ENCODE data around the gene FAM177A1.

Gene FAM177A1

DNA sequence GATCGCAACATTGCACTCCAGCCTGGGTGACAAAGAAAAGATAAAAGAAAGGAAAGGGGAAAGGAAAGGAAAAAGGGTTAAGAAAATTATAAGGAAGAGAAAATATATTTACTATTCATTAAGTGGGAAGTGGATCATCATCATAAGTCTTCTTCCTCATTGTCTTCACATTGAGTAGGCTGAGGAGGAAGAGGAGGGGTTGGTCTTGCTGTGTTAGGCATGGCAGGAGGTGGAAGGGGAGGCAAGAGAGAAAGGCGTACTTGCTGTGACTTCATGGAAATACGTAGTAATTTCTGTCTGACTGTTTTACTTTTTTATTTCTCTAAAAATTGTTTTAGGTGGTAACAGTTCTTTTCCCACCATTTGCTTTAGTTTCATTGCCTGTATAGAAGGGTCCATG lies 26.2 kb downstream of the FAM177A1 start:
- no peak overlapping the region for H3K14ac ChIP-seq (ENCODE audit: low read length)
- H4K8ac ChIP-seq (ENCODE audit: low read depth, low read length): no peak overlapping the region
- H4K12ac ChIP-seq (ENCODE audit: low read depth, low read length): no peak overlapping the region
- no peaks in the 10 kb centered on the region for H3K4me1 ChIP-seq (ENCODE audit: control insufficient read depth in 1 of 2, insufficient read depth in 2 of 2, low read length in 2 of 2)
- no peaks in the 10 kb centered on the region for H3K79me2 ChIP-seq (ENCODE audit: control insufficient read depth, insufficient read depth, low read length, poor library complexity)
- no peaks in the 10 kb centered on the region for H3K27me3 ChIP-seq (ENCODE audit: insufficient read depth, low read length)
- H3K4ac ChIP-seq (ENCODE audit: low read depth, low read length): no peak overlapping the region
- no peak overlapping the region for H3K4me3 ChIP-seq (ENCODE audit: low read depth, low read length)
- H4K91ac ChIP-seq (ENCODE audit: low read depth, low read length): no peak overlapping the region
- no peaks in the 10 kb centered on the region for H3K9me3 ChIP-seq (ENCODE audit: insufficient read depth, low read depth, low read length)
- no peaks in the 10 kb centered on the region for H3K79me1 ChIP-seq (ENCODE audit: low read length)
- H3K9ac ChIP-seq (ENCODE audit: low read length): no peak overlapping the region
- no peak overlapping the region for H3K23ac ChIP-seq (ENCODE audit: low read length)
- no peak overlapping the region for H2AK5ac ChIP-seq (ENCODE audit: low read length)
- no peak overlapping the region for H2AFZ ChIP-seq (ENCODE audit: insufficient read depth, low read length, poor library complexity)
- no CpG with 5 or more reads among the region's 3 CpGs for whole genome bisulfite sequencing (ENCODE audit: extremely low coverage, insufficient coverage, insufficient read length)
- H3K27ac ChIP-seq (ENCODE audit: low read depth, low read length): no peak overlapping the region
- no peak overlapping the region for H2BK5ac ChIP-seq (ENCODE audit: low read depth, low read length, poor library complexity)
- H3K36me3 ChIP-seq (ENCODE audit: control insufficient read depth in 1 of 2, insufficient read depth in 2 of 2, low read length in 2 of 2): peaks cover 6 to 15% of the 10 kb centered on the region in 2 experiments
- H3K18ac ChIP-seq (ENCODE audit: low read length): no peak overlapping the region
- no peak for DNase-seq
- no peak overlapping the region for H3K4me2 ChIP-seq (ENCODE audit: low read length)
- H2BK120ac ChIP-seq (ENCODE audit: insufficient read depth, low read length, poor library complexity): no peak overlapping the region
- H2BK12ac ChIP-seq (ENCODE audit: low read length): no peak overlapping the region

DNA sequence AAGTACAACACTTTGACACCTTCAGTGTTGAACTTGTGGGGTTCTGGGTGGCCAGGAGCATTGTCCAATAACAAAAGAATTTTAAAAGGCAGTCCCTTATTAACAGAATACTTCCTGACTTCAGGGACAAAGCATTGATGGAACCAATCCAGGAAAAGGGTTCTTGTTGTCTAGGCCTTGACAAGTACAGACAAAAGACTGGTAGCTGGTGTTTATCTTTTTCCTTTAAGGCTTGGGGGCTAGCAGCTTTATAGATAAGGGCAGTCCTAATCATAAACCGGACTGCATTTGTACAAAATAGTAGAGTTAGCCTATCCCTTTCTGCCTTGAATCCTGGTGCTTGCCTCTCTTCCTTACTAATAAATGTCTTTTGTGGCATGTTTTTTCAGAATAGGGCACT lies 27.4 kb downstream of the FAM177A1 start:
- Histone ChIP-seq H4K12ac (ENCODE audit: low read depth, low read length) (no peak overlapping the region), H3K4ac (ENCODE audit: low read depth, low read length) (no peak overlapping the region), H3K18ac (ENCODE audit: low read length) (no peak overlapping the region), H4K91ac (ENCODE audit: low read depth, low read length) (no peak overlapping the region), H3K4me1 (ENCODE audit: control insufficient read depth in 1 of 2, insufficient read depth in 2 of 2, low read length in 2 of 2) (no peaks in the 10 kb centered on the region), H3K27ac (ENCODE audit: low read depth, low read length) (no peak overlapping the region), H3K79me1 (ENCODE audit: low read length) (no peaks in the 10 kb centered on the region), H2BK120ac (ENCODE audit: insufficient read depth, low read length, poor library complexity) (no peak overlapping the region), H3K27me3 (ENCODE audit: insufficient read depth, low read length) (no peaks in the 10 kb centered on the region), H2BK12ac (ENCODE audit: low read length) (no peak overlapping the region), H3K14ac (ENCODE audit: low read length) (no peak overlapping the region), H3K9ac (ENCODE audit: low read length) (no peak overlapping the region), H4K8ac (ENCODE audit: low read depth, low read length) (no peak overlapping the region), H3K79me2 (ENCODE audit: control insufficient read depth, insufficient read depth, low read length, poor library complexity) (no peaks in the 10 kb centered on the region), H2AFZ (ENCODE audit: insufficient read depth, low read length, poor library complexity) (no peak overlapping the region), H3K23ac (ENCODE audit: low read length) (no peak overlapping the region), H3K4me2 (ENCODE audit: low read length) (no peak overlapping the region), H3K4me3 (ENCODE audit: low read depth, low read length) (no peak overlapping the region), H3K9me3 (ENCODE audit: insufficient read depth, low read depth, low read length) (no peaks in the 10 kb centered on the region), H2BK5ac (ENCODE audit: low read depth, low read length, poor library complexity) (no peak overlapping the region), H3K36me3 (ENCODE audit: control insufficient read depth in 1 of 2, insufficient read depth in 2 of 2, low read length in 2 of 2) (peaks cover 9 to 17% of the 10 kb centered on the region in 2 experiments), H2AK5ac (ENCODE audit: low read length) (no peak overlapping the region)
- WGBS (ENCODE audit: extremely low coverage, insufficient coverage, insufficient read length): no CpG with 5 or more reads among the region's 1 CpG
- DNase-seq: no peak

DNA sequence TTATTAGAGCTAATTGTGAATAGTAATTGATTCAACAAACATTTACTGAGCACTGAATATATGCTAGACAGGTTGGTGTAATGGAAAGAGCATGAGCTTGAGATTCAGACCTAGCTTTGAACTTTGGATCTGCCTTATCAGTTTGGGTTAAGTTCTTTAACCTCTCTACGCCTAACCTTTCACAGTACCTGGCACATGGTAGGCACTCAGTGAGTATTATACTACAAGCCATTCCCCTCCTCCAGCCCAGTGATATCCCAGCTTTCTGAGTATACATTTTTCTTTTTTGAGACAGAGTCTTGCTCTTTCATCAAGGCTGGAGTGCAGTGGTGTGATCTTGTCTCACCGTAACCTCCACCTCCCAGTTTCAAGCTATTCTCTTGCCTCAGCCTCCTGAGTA lies 32.0 kb downstream of the FAM177A1 start:
- no peak overlapping the region for H3K18ac ChIP-seq (ENCODE audit: low read length)
- no peaks in the 10 kb centered on the region for H3K79me2 ChIP-seq (ENCODE audit: control insufficient read depth, insufficient read depth, low read length, poor library complexity)
- H3K4ac ChIP-seq (ENCODE audit: low read depth, low read length): no peak overlapping the region
- H4K12ac ChIP-seq (ENCODE audit: low read depth, low read length): no peak overlapping the region
- no peak overlapping the region for H2BK12ac ChIP-seq (ENCODE audit: low read length)
- no peak overlapping the region for H2BK5ac ChIP-seq (ENCODE audit: low read depth, low read length, poor library complexity)
- H3K4me3 ChIP-seq (ENCODE audit: low read depth, low read length): no peak overlapping the region
- no peak overlapping the region for H3K14ac ChIP-seq (ENCODE audit: low read length)
- no peak for DNase-seq
- H4K91ac ChIP-seq (ENCODE audit: low read depth, low read length): no peak overlapping the region
- WGBS (ENCODE audit: extremely low coverage, insufficient coverage, insufficient read length): no CpG with 5 or more reads among the region's 2 CpGs
- H2BK120ac ChIP-seq (ENCODE audit: insufficient read depth, low read length, poor library complexity): no peak overlapping the region
- H3K27me3 ChIP-seq (ENCODE audit: insufficient read depth, low read length): no peaks in the 10 kb centered on the region
- H3K9ac ChIP-seq (ENCODE audit: low read length): no peak overlapping the region
- H4K8ac ChIP-seq (ENCODE audit: low read depth, low read length): no peak overlapping the region
- H3K4me1 ChIP-seq (ENCODE audit: control insufficient read depth in 1 of 2, insufficient read depth in 2 of 2, low read length in 2 of 2): no peaks in the 10 kb centered on the region
- H3K27ac ChIP-seq (ENCODE audit: low read depth, low read length): no peak overlapping the region
- H3K4me2 ChIP-seq (ENCODE audit: low read length): no peak overlapping the region
- no peak overlapping the region for H2AFZ ChIP-seq (ENCODE audit: insufficient read depth, low read length, poor library complexity)
- H3K36me3 ChIP-seq (ENCODE audit: control insufficient read depth in 1 of 2, insufficient read depth in 2 of 2, low read length in 2 of 2): peaks cover 9 to 12% of the 10 kb centered on the region in 2 experiments
- H3K79me1 ChIP-seq (ENCODE audit: low read length): no peaks in the 10 kb centered on the region
- no peak overlapping the region for H2AK5ac ChIP-seq (ENCODE audit: low read length)
- H3K23ac ChIP-seq (ENCODE audit: low read length): no peak overlapping the region
- H3K9me3 ChIP-seq (ENCODE audit: insufficient read depth, low read depth, low read length): no peaks in the 10 kb centered on the region

DNA sequence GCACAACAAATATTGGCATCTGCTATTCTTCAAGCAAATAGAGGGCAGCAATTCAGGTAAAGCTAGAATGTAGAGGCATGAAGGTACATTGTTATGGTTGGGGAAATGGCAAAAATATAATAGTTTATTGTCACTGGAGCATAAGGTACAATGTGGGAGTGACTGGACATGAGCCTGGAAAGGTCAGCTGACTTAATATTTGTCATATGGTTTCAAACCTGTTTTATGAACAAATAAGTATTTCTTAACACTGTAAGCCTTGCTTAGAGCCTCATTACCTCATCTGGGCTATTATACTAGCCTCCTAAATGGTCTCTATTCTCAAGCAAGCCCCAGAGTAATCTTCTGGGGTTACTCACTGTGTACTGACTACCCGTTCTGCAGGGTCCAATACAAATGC lies 33.7 kb downstream of the FAM177A1 start:
- no peak overlapping the region for H3K4ac ChIP-seq (ENCODE audit: low read depth, low read length)
- no peak overlapping the region for H2BK120ac ChIP-seq (ENCODE audit: insufficient read depth, low read length, poor library complexity)
- no peaks in the 10 kb centered on the region for H3K9me3 ChIP-seq (ENCODE audit: insufficient read depth, low read depth, low read length)
- H2AK5ac ChIP-seq (ENCODE audit: low read length): no peak overlapping the region
- no peak overlapping the region for H2AFZ ChIP-seq (ENCODE audit: insufficient read depth, low read length, poor library complexity)
- no peaks in the 10 kb centered on the region for H3K27me3 ChIP-seq (ENCODE audit: insufficient read depth, low read length)
- no peak overlapping the region for H3K18ac ChIP-seq (ENCODE audit: low read length)
- no peak overlapping the region for H3K23ac ChIP-seq (ENCODE audit: low read length)
- WGBS (ENCODE audit: extremely low coverage, insufficient coverage, insufficient read length): no CpG with 5 or more reads among the region's 1 CpG
- no peak overlapping the region for H2BK5ac ChIP-seq (ENCODE audit: low read depth, low read length, poor library complexity)
- H3K36me3 ChIP-seq (ENCODE audit: control insufficient read depth in 1 of 2, insufficient read depth in 2 of 2, low read length in 2 of 2): peaks cover 12 to 17% of the 10 kb centered on the region in 2 experiments
- no peak overlapping the region for H3K4me2 ChIP-seq (ENCODE audit: low read length)
- no peak overlapping the region for H4K12ac ChIP-seq (ENCODE audit: low read depth, low read length)
- no peak overlapping the region for H3K4me3 ChIP-seq (ENCODE audit: low read depth, low read length)
- no peak overlapping the region for H4K8ac ChIP-seq (ENCODE audit: low read depth, low read length)
- no peak for DNase-seq
- H4K91ac ChIP-seq (ENCODE audit: low read depth, low read length): no peak overlapping the region
- no peaks in the 10 kb centered on the region for H3K79me2 ChIP-seq (ENCODE audit: control insufficient read depth, insufficient read depth, low read length, poor library complexity)
- H3K27ac ChIP-seq (ENCODE audit: low read depth, low read length): no peak overlapping the region
- no peak overlapping the region for H2BK12ac ChIP-seq (ENCODE audit: low read length)
- H3K79me1 ChIP-seq (ENCODE audit: low read length): no peaks in the 10 kb centered on the region
- no peaks in the 10 kb centered on the region for H3K4me1 ChIP-seq (ENCODE audit: control insufficient read depth in 1 of 2, insufficient read depth in 2 of 2, low read length in 2 of 2)
- no peak overlapping the region for H3K9ac ChIP-seq (ENCODE audit: low read length)
- no peak overlapping the region for H3K14ac ChIP-seq (ENCODE audit: low read length)
